ENCODE results near the gene CFAP61. TPM values are rescaled to one million over a fixed set of nuclear protein-coding genes. Genes with fewer than 3 reads are reported as not detected.

Gene CFAP61
- total RNA-seq, 1 donor = not detected

DNA sequence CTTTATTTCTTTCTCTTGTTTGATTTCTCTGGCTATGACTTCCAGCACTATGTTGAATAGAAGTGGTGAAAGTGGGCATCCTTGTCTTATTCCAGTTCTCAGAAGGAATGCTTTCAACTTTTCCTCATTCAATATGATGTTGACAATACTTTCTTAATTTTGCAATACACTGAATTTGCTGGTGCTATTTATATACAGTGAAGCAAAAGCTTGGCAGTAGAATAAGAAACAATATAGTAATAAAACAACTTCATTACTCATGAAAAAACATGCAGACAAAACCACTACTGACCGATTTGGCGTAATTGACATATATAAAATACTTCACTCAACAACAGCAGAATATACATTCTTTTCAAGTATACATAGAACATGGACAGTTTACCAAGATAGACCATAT lies 96.4 kb downstream of the CFAP61 start:
- H3K27me3 ChIP-seq (ENCODE audit: insufficient read depth, low read length) = peaks cover 5% of the 10 kb centered on the region
- no peaks in the 10 kb centered on the region for H3K9me3 ChIP-seq (ENCODE audit: low read depth, low read length)
- no peaks in the 10 kb centered on the region for H3K4me1 ChIP-seq (ENCODE audit: insufficient read depth, low read length)
- no peak overlapping the region for H3K4me3 ChIP-seq (ENCODE audit: low read length)

DNA sequence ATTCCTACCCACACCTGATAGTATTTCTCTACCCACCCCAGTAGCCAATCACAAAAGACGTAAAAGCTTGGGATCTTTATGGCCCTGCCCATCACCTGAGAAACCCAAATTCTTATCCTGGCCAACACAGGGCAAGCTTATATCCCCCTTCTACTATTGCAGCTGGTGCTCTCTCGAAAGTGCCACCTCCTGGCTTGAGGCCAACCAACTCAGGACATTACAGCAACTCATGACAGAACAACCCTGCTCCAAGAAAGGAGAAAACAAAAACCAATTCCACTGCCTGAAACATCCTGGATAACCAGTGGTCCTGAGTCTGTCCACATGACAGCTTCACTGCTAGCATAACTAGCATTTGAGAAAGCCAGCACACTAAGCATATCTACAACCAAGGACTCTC lies 97.9 kb downstream of the CFAP61 start:
- Histone ChIP-seq H3K4me1 (ENCODE audit: insufficient read depth, low read length) (no peaks in the 10 kb centered on the region), H3K27me3 (ENCODE audit: insufficient read depth, low read length) (peaks cover 5% of the 10 kb centered on the region), H3K9me3 (ENCODE audit: low read depth, low read length) (no peaks in the 10 kb centered on the region), H3K4me3 (ENCODE audit: low read length) (no peak overlapping the region)

DNA sequence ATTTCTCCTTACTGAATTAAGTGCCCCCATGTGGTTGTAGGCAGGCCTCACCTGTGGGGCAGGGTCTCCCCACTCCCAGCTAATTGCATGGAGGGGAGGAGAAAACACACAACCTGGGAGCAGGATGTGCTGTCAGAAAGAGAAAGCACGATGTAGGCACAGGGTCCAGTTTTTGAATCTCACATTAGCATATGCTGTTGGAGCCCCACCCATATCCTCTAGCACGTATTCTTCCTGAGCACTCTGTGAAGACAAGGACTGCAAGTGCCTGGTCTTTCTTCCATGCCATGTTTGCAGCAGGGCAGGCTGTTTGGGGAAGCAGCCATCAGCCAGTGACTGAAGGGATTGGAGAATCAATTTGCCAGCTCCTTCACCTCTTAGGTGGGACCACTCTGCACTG lies 108.2 kb downstream of the CFAP61 start:
- no peaks in the 10 kb centered on the region for H3K4me1 ChIP-seq (ENCODE audit: insufficient read depth, low read length)
- no peak overlapping the region for H3K4me3 ChIP-seq (ENCODE audit: low read length)
- H3K9me3 ChIP-seq (ENCODE audit: low read depth, low read length) = no peaks in the 10 kb centered on the region
- peaks cover 3% of the 10 kb centered on the region for H3K27me3 ChIP-seq (ENCODE audit: insufficient read depth, low read length)

GRCh38 chr20:20161611-20162010 lies 109.3 kb downstream of the CFAP61 start:
- H3K27me3 ChIP-seq (ENCODE audit: insufficient read depth, low read length) = no peaks in the 10 kb centered on the region
- H3K4me1 ChIP-seq (ENCODE audit: insufficient read depth, low read length) = no peaks in the 10 kb centered on the region
- H3K4me3 ChIP-seq (ENCODE audit: low read length) = no peak overlapping the region
- no peaks in the 10 kb centered on the region for H3K9me3 ChIP-seq (ENCODE audit: low read depth, low read length)

DNA sequence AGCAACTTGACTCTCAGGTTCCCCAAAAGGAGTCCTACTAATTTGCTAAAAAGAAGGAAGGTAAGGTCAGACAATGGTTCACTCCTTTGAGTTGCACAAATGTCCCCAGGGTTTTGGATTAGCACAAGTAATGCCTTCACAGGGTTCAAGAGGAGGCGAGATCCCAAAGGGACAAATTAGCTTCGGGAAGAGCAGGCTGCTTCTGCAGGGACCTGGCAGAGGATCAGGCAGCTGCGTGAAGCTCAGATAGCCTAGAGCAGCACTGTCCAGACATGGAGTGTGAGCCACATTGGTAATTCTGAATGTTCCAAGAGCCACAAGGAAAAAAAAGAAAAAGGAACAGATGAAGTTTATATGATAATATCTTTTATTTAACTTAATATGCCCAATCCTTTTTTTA lies 115.4 kb downstream of the CFAP61 start:
- H3K4me1 ChIP-seq (ENCODE audit: insufficient read depth, low read length) = no peaks in the 10 kb centered on the region
- H3K27me3 ChIP-seq (ENCODE audit: insufficient read depth, low read length) = no peaks in the 10 kb centered on the region
- H3K4me3 ChIP-seq (ENCODE audit: low read length) = no peak overlapping the region
- H3K9me3 ChIP-seq (ENCODE audit: low read depth, low read length) = no peaks in the 10 kb centered on the region

- no peak overlapping the region for H3K4me3 ChIP-seq (ENCODE audit: low read length)
Observed at GRCh38 chr20:20173254-20173653, 120.9 kb downstream of the CFAP61 start.

DNA sequence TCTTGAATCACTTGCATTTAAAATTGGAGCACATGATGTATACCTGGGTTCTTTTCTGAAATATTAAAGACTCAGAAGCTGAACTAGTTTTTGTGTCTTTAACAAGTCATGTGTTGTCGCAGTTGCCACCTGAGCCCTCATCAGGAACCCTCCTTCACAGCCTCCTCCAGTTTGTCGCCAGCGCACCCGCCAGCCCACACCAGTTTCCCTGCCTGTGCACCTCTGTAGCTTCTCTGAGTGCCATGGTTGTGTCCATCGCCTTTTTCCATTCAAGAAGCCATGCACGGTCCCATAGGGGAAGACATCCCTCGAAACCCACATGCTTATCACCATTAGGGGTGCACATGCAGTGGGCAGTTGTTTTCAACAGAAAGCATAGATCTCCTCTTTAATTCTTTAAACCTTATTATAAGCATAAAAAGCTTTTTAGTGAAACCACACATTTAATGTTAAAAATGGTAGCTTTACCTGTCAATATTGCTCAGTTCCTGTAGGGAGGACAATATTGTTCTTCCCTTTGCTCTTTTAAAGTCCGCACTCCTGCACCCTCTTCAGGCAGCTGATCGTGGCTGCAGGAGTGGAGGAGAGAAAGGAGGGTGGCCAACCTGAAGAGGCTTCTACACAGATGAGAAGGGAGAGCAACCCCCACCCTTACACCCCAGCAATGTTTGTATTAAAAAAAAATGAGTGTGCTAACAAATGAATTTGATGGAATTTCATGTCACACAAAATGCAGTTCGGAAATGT lies 121.9 kb downstream of the CFAP61 start:
- Histone ChIP-seq H3K4me1 (ENCODE audit: insufficient read depth, low read length) (no peaks in the 10 kb centered on the region), H3K27me3 (ENCODE audit: insufficient read depth, low read length) (no peaks in the 10 kb centered on the region), H3K9me3 (ENCODE audit: low read depth, low read length) (no peaks in the 10 kb centered on the region), H3K4me3 (ENCODE audit: low read length) (no peak overlapping the region)

More at GRCh38 chr20:20173254-20173653, 120.9 kb downstream of the CFAP61 start:
- H3K27me3 ChIP-seq (ENCODE audit: insufficient read depth, low read length) = no peaks in the 10 kb centered on the region
- no peaks in the 10 kb centered on the region for H3K4me1 ChIP-seq (ENCODE audit: insufficient read depth, low read length)
- no peaks in the 10 kb centered on the region for H3K9me3 ChIP-seq (ENCODE audit: low read depth, low read length)

- Histone ChIP-seq H3K4me3 (ENCODE audit: low read length) (no peak overlapping the region), H3K9me3 (ENCODE audit: low read depth, low read length) (no peaks in the 10 kb centered on the region), H3K27me3 (ENCODE audit: insufficient read depth, low read length) (no peaks in the 10 kb centered on the region), H3K4me1 (ENCODE audit: insufficient read depth, low read length) (no peaks in the 10 kb centered on the region)
Observed at GRCh38 chr20:20181322-20181721, 129.0 kb downstream of the CFAP61 start.

GRCh38 chr20:20184149-20184548 lies 131.8 kb downstream of the CFAP61 start:
- Histone ChIP-seq H3K9me3 (ENCODE audit: low read depth, low read length) (no peaks in the 10 kb centered on the region), H3K4me1 (ENCODE audit: insufficient read depth, low read length) (no peaks in the 10 kb centered on the region), H3K4me3 (ENCODE audit: low read length) (no peak overlapping the region), H3K27me3 (ENCODE audit: insufficient read depth, low read length) (no peaks in the 10 kb centered on the region)

- Histone ChIP-seq H3K4me3 (ENCODE audit: low read length) (no peak overlapping the region), H3K9me3 (ENCODE audit: low read depth, low read length) (no peaks in the 10 kb centered on the region), H3K4me1 (ENCODE audit: insufficient read depth, low read length) (no peaks in the 10 kb centered on the region), H3K27me3 (ENCODE audit: insufficient read depth, low read length) (no peaks in the 10 kb centered on the region)
Observed at GRCh38 chr20:20184706-20185105, 132.4 kb downstream of the CFAP61 start.

DNA sequence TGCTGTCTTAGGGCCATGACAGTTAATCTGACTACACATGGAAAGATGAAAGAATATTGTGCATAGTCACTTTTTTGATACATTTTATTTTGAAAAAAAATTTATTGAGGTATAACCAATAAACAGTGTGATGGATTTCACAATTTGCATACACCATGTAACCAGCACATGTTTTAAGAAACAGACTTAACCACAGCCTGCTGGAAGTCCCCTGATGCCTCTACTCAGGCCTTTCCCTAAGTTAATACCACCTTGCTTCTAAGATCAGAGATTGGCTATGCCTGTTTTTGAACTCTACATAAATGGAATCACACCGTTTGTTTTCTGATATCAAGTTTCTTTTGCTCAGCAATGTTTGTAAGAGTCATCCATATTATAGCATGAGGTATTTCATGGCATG lies 136.3 kb downstream of the CFAP61 start:
- H3K4me3 ChIP-seq (ENCODE audit: low read length) = no peak overlapping the region
- H3K27me3 ChIP-seq (ENCODE audit: insufficient read depth, low read length) = no peaks in the 10 kb centered on the region
- H3K4me1 ChIP-seq (ENCODE audit: insufficient read depth, low read length) = no peaks in the 10 kb centered on the region
- H3K9me3 ChIP-seq (ENCODE audit: low read depth, low read length) = no peaks in the 10 kb centered on the region

DNA sequence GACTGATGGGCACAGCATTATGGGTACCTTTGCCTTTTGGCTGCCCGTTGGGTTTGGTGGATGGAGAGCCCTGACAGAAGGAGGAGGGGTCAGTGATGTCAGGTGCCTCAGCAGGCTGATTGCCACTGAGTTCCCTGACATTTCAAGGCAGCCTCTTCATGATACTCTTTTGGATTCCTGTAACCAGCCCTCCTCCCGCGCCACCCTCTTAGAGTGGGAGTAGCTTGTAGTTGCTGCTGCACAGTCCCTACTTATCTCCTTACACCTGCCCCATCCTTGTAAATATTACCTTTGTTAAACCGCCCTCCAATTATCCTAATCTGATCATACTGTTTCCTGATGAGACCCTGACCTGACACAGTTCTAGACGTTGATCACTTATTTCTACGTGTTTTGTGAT lies 140.0 kb downstream of the CFAP61 start:
- Histone ChIP-seq H3K9me3 (ENCODE audit: low read depth, low read length) (no peaks in the 10 kb centered on the region), H3K4me1 (ENCODE audit: insufficient read depth, low read length) (no peaks in the 10 kb centered on the region), H3K27me3 (ENCODE audit: insufficient read depth, low read length) (no peaks in the 10 kb centered on the region), H3K4me3 (ENCODE audit: low read length) (no peak overlapping the region)

DNA sequence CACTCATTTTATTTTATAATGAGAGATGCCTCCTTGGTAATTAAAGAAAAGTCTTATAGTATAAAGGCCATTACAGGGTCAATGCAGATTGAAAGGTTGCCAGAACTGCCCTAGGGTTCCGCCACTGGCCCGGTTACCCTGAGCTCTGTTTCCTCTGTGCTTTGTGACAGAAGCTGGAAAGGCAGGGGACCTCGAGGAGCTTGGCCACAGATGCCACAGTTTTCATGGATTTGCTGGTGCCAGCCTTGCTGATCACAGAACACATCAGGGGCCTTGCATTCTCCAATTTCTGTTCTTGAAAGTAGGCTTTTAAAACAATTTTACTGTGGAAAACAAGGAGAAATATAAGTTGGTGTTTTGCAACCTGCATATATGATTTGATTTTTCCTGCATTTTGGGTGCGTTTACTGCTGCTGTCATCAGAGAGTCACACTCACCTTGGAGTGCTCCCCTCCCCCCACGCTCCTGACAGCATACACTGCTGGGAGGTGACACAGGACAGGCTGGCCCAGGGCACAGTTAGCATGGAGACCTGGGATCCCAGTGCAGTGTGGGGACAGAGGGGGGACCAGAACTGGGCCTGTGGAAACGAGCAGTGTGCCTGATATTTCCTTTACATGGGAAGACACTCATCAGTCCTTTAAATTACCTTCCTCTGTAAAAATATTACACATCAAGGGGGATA lies 142.8 kb downstream of the CFAP61 start:
- H3K4me3 ChIP-seq (ENCODE audit: low read length) = no peak overlapping the region
- H3K27me3 ChIP-seq (ENCODE audit: insufficient read depth, low read length) = no peaks in the 10 kb centered on the region
- no peaks in the 10 kb centered on the region for H3K9me3 ChIP-seq (ENCODE audit: low read depth, low read length)
- no peaks in the 10 kb centered on the region for H3K4me1 ChIP-seq (ENCODE audit: insufficient read depth, low read length)

DNA sequence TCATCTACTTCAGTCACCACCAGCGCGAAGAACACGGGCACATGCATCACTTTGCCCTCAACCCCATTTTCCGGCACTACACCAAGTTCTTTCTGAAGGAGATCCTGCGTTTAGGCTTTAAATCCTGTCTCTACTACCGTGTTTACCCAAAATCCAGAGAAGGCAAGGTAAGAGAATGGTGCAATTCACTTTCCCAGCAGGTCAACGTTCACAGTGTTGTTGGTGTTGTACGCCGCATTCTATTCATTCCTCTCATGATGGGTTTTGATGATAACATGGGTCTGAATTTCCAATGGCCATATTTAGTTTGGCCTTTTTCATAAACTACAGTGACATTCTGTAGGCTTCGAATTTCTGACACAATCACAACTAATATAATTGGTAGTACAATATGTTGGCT lies 144.3 kb downstream of the CFAP61 start:
- Histone ChIP-seq H3K9me3 (ENCODE audit: low read depth, low read length) (no peaks in the 10 kb centered on the region), H3K4me1 (ENCODE audit: insufficient read depth, low read length) (no peaks in the 10 kb centered on the region), H3K27me3 (ENCODE audit: insufficient read depth, low read length) (no peaks in the 10 kb centered on the region), H3K4me3 (ENCODE audit: low read length) (no peak overlapping the region)

- Histone ChIP-seq H3K4me3 (ENCODE audit: low read length) (no peak overlapping the region), H3K4me1 (ENCODE audit: insufficient read depth, low read length) (no peaks in the 10 kb centered on the region), H3K9me3 (ENCODE audit: low read depth, low read length) (no peaks in the 10 kb centered on the region), H3K27me3 (ENCODE audit: insufficient read depth, low read length) (no peaks in the 10 kb centered on the region)
Observed at GRCh38 chr20:20198011-20198410, 145.7 kb downstream of the CFAP61 start.

Data from mononuclear cell (primary cell).